HuH-7 (cell line): ENCODE data around the gene ALX4.

Experiments used
- DNase-seq: peaks from one replicate; pipeline ENCODE4 v3.0.0; 2011; ENCODE audit warnings: low spot score

The ALX4 gene

GRCh38 chr11:44300844-44301563, 8.9 kb downstream of the ALX4 start:
- no peak for DNase-seq

- no peak for DNase-seq
These were observed 11.1 kb downstream of the ALX4 start for GRCh38 chr11:44298862-44299261.

GRCh38 chr11:44290208-44290607, 19.7 kb downstream of the ALX4 start:
- DNase-seq: no peak

GRCh38 chr11:44288133-44288526, 21.8 kb downstream of the ALX4 start:
- DNase-seq: no peak

- no peak for DNase-seq
These were observed 23.0 kb downstream of the ALX4 start for GRCh38 chr11:44286911-44287310.

GRCh38 chr11:44286268-44286880, 23.6 kb downstream of the ALX4 start:
- peak; percentile 84 for DNase-seq

GRCh38 chr11:44285756-44286155, 24.2 kb downstream of the ALX4 start:
- DNase-seq: no peak

GRCh38 chr11:44282620-44283019, 27.3 kb downstream of the ALX4 start:
- DNase-seq: no peak

GRCh38 chr11:44281151-44281550, 28.8 kb downstream of the ALX4 start:
- DNase-seq: no peak

GRCh38 chr11:44280257-44280656, 29.7 kb downstream of the ALX4 start:
- no peak for DNase-seq

GRCh38 chr11:44279483-44279882, 30.5 kb downstream of the ALX4 start:
- DNase-seq: no peak

- DNase-seq: no peak
These were observed 32.5 kb downstream of the ALX4 start for GRCh38 chr11:44277196-44278090.

GRCh38 chr11:44275961-44276550, 33.9 kb downstream of the ALX4 start:
- DNase-seq: no peak

- no peak for DNase-seq
These were observed 34.7 kb downstream of the ALX4 start for GRCh38 chr11:44275241-44275640.

- no peak for DNase-seq
These were observed 35.5 kb downstream of the ALX4 start for GRCh38 chr11:44274404-44274803.

GRCh38 chr11:44271286-44271685, 38.7 kb downstream of the ALX4 start:
- DNase-seq: no peak

GRCh38 chr11:44270403-44271273, 39.3 kb downstream of the ALX4 start:
- DNase-seq: no peak

- no peak for DNase-seq
These were observed 40.3 kb downstream of the ALX4 start for GRCh38 chr11:44269369-44270351.

- DNase-seq: no peak
These were observed 41.3 kb downstream of the ALX4 start for GRCh38 chr11:44268614-44269080.
